Vagina (tissue), 2 donors: Measurements from ENCODE around the gene ECM1. TPM values are rescaled to one million over a fixed set of nuclear protein-coding genes. Genes with fewer than 3 reads are reported as not detected.

Experiments used
- DNase-seq, 2 donors: peaks; one replicate each; pipeline ENCODE4 v3.0.0-alpha.2; 2017; ENCODE audit errors: extremely low spot score in 2 of 2
- H3K27ac ChIP-seq: fragments of 200-600 bp; sonication (generic); one replicate; pipeline ENCODE4 v1.5.1; 2019
- H3K27me3 ChIP-seq: fragments of 200-600 bp; sonication (generic); one replicate; pipeline ENCODE4 v1.5.1; 2019
- H3K36me3 ChIP-seq, 2 donors: fragments of 200-600 bp; sonication (generic); one replicate each; pipeline ENCODE4 v1.5.1; 2017 to 2019
- H3K4me1 ChIP-seq: fragments of 200-600 bp; sonication (generic); one replicate; pipeline ENCODE4 v1.5.1; 2019
- H3K4me3 ChIP-seq, 2 donors: fragments of 200-600 bp; sonication (generic); 1 replicate in 1 of 2; 2 replicates in 1 of 2; pipeline ENCODE4 v1.5.1; 2016 to 2019
- H3K9me3 ChIP-seq: fragments of 200-600 bp; sonication (generic); one replicate; pipeline ENCODE4 v1.5.1; 2019
- CTCF ChIP-seq, 3 experiments: fragments of 450-650 bp in 2 of 3; fragments of 200-600 bp in 1 of 3; sonication (generic) in 1 of 3; IDR thresholded peaks; one replicate each; pipeline ENCODE4 v1.5.1; 2017 to 2019; ENCODE audit warnings: antibody characterized with exemption in 3 of 3, mild to moderate bottlenecking in 2 of 3, moderate library complexity in 2 of 3
- POLR2A ChIP-seq, 2 donors: fragments of 450-650 bp; IDR thresholded peaks; one replicate each; pipeline ENCODE4 v1.6.1; 2017; ENCODE audit warnings: antibody characterized with exemption in 2 of 2, mild to moderate bottlenecking in 2 of 2, moderate library complexity in 2 of 2
- POLR2AphosphoS5 ChIP-seq, 2 donors: sonication (generic); formaldehyde crosslinking; IDR thresholded peaks; one replicate each; pipeline ENCODE4 v1.9.0; 2017; ENCODE audit warnings: antibody characterized with exemption in 2 of 2, mild to moderate bottlenecking in 2 of 2, low read depth in 1 of 2; ENCODE audit not compliant: insufficient read depth in 1 of 2
- intact Hi-C: fragments of 100-400 bp; cut with DNase I; formaldehyde crosslinking; loops from one replicate; pipeline ENCODE4 v1.15.1; 2023
- total RNA-seq: library from RNA; depleted of rRNA; stranded (reverse); fragments of >200 nt; gene quantifications from one replicate; pipeline ENCODE4 v1.2.3, GENCODE V29; 2016

The ECM1 gene
- total RNA-seq, 1 donor from 2014 or later, result 130 TPM

GRCh38 chr1:150530491-150531159 lies 22.7 kb downstream of the ECM1 start:
- no peaks in the 10 kb centered on the region for H3K36me3 ChIP-seq
- H3K4me1 ChIP-seq, result peaks cover 42% of the 10 kb centered on the region
- H3K27ac ChIP-seq, result no peak overlapping the region
- no peak for TF ChIP-seq POLR2A (IDR thresholded peaks at IDR 0.05)
- TF ChIP-seq CTCF (IDR thresholded peaks at IDR 0.05), result no peak
- no peak for TF ChIP-seq POLR2AphosphoS5 (IDR thresholded peaks at IDR 0.05; ENCODE audit: insufficient read depth in 1 of 2, low read depth in 1 of 2)
- no peak for DNase-seq
- no peaks in the 10 kb centered on the region for H3K9me3 ChIP-seq
- intact Hi-C loops, result no loop called here
- no peak overlapping the region for H3K4me3 ChIP-seq
- no peaks in the 10 kb centered on the region for H3K27me3 ChIP-seq

GRCh38 chr1:150532860-150533259 lies 25.0 kb downstream of the ECM1 start:
- intact Hi-C loops, result no loop called here
- H3K36me3 ChIP-seq, result no peaks in the 10 kb centered on the region
- no peaks in the 10 kb centered on the region for H3K9me3 ChIP-seq
- no peaks in the 10 kb centered on the region for H3K27me3 ChIP-seq
- peak overlapping the region; percentile 66 for H3K27ac ChIP-seq
- no peak for TF ChIP-seq POLR2AphosphoS5 (IDR thresholded peaks at IDR 0.05; ENCODE audit: insufficient read depth in 1 of 2, low read depth in 1 of 2)
- TF ChIP-seq POLR2A (IDR thresholded peaks at IDR 0.05), result no peak
- TF ChIP-seq CTCF (IDR thresholded peaks at IDR 0.05), result no peak
- no peak overlapping the region for H3K4me3 ChIP-seq
- peaks cover 48% of the 10 kb centered on the region for H3K4me1 ChIP-seq
- no peak for DNase-seq

GRCh38 chr1:150534002-150534401 lies 26.1 kb downstream of the ECM1 start:
- H3K9me3 ChIP-seq, result no peaks in the 10 kb centered on the region
- H3K4me1 ChIP-seq, result peaks cover 51% of the 10 kb centered on the region
- intact Hi-C loops, result no loop called here
- no peaks in the 10 kb centered on the region for H3K36me3 ChIP-seq
- no peak for DNase-seq
- no peaks in the 10 kb centered on the region for H3K27me3 ChIP-seq
- H3K27ac ChIP-seq, result no peak overlapping the region
- H3K4me3 ChIP-seq, result no peak overlapping the region
- no peak for TF ChIP-seq CTCF (IDR thresholded peaks at IDR 0.05)
- TF ChIP-seq POLR2AphosphoS5 (IDR thresholded peaks at IDR 0.05; ENCODE audit: insufficient read depth in 1 of 2, low read depth in 1 of 2), result peak in 1 of 2 donors; percentile 49
- no peak for TF ChIP-seq POLR2A (IDR thresholded peaks at IDR 0.05)

GRCh38 chr1:150535511-150536287 lies 27.8 kb downstream of the ECM1 start:
- no peak for TF ChIP-seq CTCF (IDR thresholded peaks at IDR 0.05)
- no peak for TF ChIP-seq POLR2A (IDR thresholded peaks at IDR 0.05)
- no peak for TF ChIP-seq POLR2AphosphoS5 (IDR thresholded peaks at IDR 0.05; ENCODE audit: insufficient read depth in 1 of 2, low read depth in 1 of 2)
- Histone ChIP-seq H3K27ac (no peak overlapping the region), H3K36me3 (no peaks in the 10 kb centered on the region), H3K4me1 (peaks cover 46% of the 10 kb centered on the region), H3K27me3 (no peaks in the 10 kb centered on the region), H3K4me3 (no peak overlapping the region), H3K9me3 (no peaks in the 10 kb centered on the region)
- no peak for DNase-seq
- intact Hi-C loops, result loop anchor here (5.0 kb wide), 1 partner anchor 63 kb away; no protein-coding TSS in a partner anchor
